ENCODE results near the gene NCBP2.

- TF ChIP-seq CTCF (IDR thresholded peaks at IDR 0.05) (no peak), POLR2A (IDR thresholded peaks at IDR 0.05) (no peak)
Measured at GRCh38 chr3:196981657-196982056, 39.3 kb upstream of the NCBP2 start.
